ENCODE results near the gene NRIP2.

GRCh38 chr12:2811801-2812200 is 23.0 kb downstream of the NRIP2 start:
- TF ChIP-seq CTCF (IDR thresholded peaks at IDR 0.05 in 2 of 3, conservative IDR thresholded peaks at IDR 0.05 in 1 of 3; ENCODE audit: control insufficient read depth in 2 of 3, extremely low read depth in 1 of 3, insufficient read depth in 1 of 3, low read depth in 3 of 3, low read length in 3 of 3) (no peak), PRDM15 (CRISPR knock-in tag; IDR thresholded peaks at IDR 0.05) (no peak), SP1 (IDR thresholded peaks at IDR 0.05; ENCODE audit: low read depth, low read length) (no peak), PBX3 (IDR thresholded peaks at IDR 0.05; ENCODE audit: insufficient replicate concordance, low read depth, low read length) (no peak), POLR2A (IDR thresholded peaks at IDR 0.05; ENCODE audit: low read depth, low read length) (no peak), NRF1 (conservative IDR thresholded peaks at IDR 0.05; ENCODE audit: low read depth, low read length) (no peak), POLR2AphosphoS5 (IDR thresholded peaks at IDR 0.05; ENCODE audit: low read length) (no peak), IRF3 (IDR thresholded peaks at IDR 0.05) (no peak), CBX5 (IDR thresholded peaks at IDR 0.05; ENCODE audit: low read depth) (no peak), JUND (IDR thresholded peaks at IDR 0.05; ENCODE audit: low read depth, low read length) (no peak), EGR1 (IDR thresholded peaks at IDR 0.05; ENCODE audit: borderline replicate concordance in 1 of 2, low read depth in 2 of 2, low read length in 2 of 2) (no peak), RAD51 (IDR thresholded peaks at IDR 0.05) (no peak), SREBF2 (IDR thresholded peaks at IDR 0.05; ENCODE audit: low read length) (no peak), RFX5 (IDR thresholded peaks at IDR 0.05; ENCODE audit: low read depth, low read length) (no peak)
